Activated naive CD4-positive, alpha-beta T cell treated with anti-CD3 and anti-CD28 coated beads for 36 hours (primary cell): ENCODE measurements around the gene NUFIP1. TPM values are rescaled to one million over a fixed set of nuclear protein-coding genes. Genes with fewer than 3 reads are reported as not detected.

Experiments used
- CTCF ChIA-PET: fragments of 350-600 bp; sonication (Branson Sonifier 250); formaldehyde crosslinking; loops from one replicate; lab custom pipeline; 2021; ENCODE audit warnings: antibody characterized with exemption; lab: Charles Lee
- DNase-seq: peaks from one replicate; pipeline ENCODE4 v3.0.0-alpha.2; 2020
- H3K27ac Mint-ChIP-seq: one replicate; pipeline ENCODE4 v1.8.0; 2021; ENCODE audit warnings: mild to moderate bottlenecking, mixed read lengths
- H3K27me3 Mint-ChIP-seq: one replicate; pipeline ENCODE4 v1.8.0; 2021; ENCODE audit warnings: low read depth, mixed read lengths
- H3K36me3 Mint-ChIP-seq: one replicate; pipeline ENCODE4 v1.8.0; 2021; ENCODE audit warnings: low read depth, mixed read lengths
- H3K4me1 Mint-ChIP-seq: one replicate; pipeline ENCODE4 v1.8.0; 2021; ENCODE audit warnings: low read depth, mixed read lengths
- H3K4me3 Mint-ChIP-seq: one replicate; pipeline ENCODE4 v1.8.0; 2021; ENCODE audit warnings: mild to moderate bottlenecking, moderate library complexity, mixed read lengths
- H3K9me3 Mint-ChIP-seq: one replicate; pipeline ENCODE4 v1.8.0; 2021; ENCODE audit warnings: mixed read lengths
- intact Hi-C: fragments of 100-400 bp; cut with micrococcal nuclease; formaldehyde crosslinking; loops from one replicate; pipeline ENCODE4 v1.15.1; 2023
- total RNA-seq, 2 experiments: library from RNA; stranded (reverse); gene quantifications; one replicate each; pipeline ENCODE4 v1.2.3, GENCODE V29; 2021

NUFIP1 gene
- total RNA-seq, 2 experiments from 2014 or later = 7.2 to 8.9 TPM

- Mint-ChIP-seq H3K4me3 (no peak overlapping the region), H3K9me3 (no peaks in the 10 kb centered on the region), H3K4me1 (no peaks in the 10 kb centered on the region), H3K27ac (no peak overlapping the region), H3K27me3 (no peaks in the 10 kb centered on the region), H3K36me3 (peaks cover 14% of the 10 kb centered on the region)
- intact Hi-C loops = no loop called here
- DNase-seq = no peak
- CTCF ChIA-PET = no interaction called here
These were observed 14.1 kb upstream of the NUFIP1 start for GRCh38 chr13:45003417-45003816.

GRCh38 chr13:44989941-44990340 lies 670 bp upstream of the NUFIP1 start:
- peak; percentile 16 for DNase-seq

GRCh38 chr13:44978328-44978727 lies 10.9 kb downstream of the NUFIP1 start:
- no peaks in the 10 kb centered on the region for H3K27me3 Mint-ChIP-seq
- peaks cover 8% of the 10 kb centered on the region for H3K36me3 Mint-ChIP-seq
- CTCF ChIA-PET = interaction anchor here (0.6 to 0.9 kb wide), 2 partner anchors 9 to 94 kb away, joined by 3 read pairs; no protein-coding TSS in a partner anchor
- intact Hi-C loops = loop anchor here (10.0 kb wide), 1 partner anchor 1074 kb away; no protein-coding TSS in a partner anchor
- peaks cover 5% of the 10 kb centered on the region for H3K4me1 Mint-ChIP-seq
- no peak overlapping the region for H3K27ac Mint-ChIP-seq
- no peaks in the 10 kb centered on the region for H3K9me3 Mint-ChIP-seq
- H3K4me3 Mint-ChIP-seq = no peak overlapping the region
- DNase-seq = no peak

More at GRCh38 chr13:44989941-44990340, 670 bp upstream of the NUFIP1 start:
- intact Hi-C loops = loop anchor here (1.0 kb wide), 6 partner anchors 72 to 474 kb away; partner anchors contain the start of genes COG3, GTF2F2 and TPT1
- Mint-ChIP-seq H3K4me3 (peak overlapping the region; percentile 98), H3K9me3 (no peaks in the 10 kb centered on the region), H3K27ac (peak overlapping the region; percentile 88), H3K27me3 (no peaks in the 10 kb centered on the region), H3K36me3 (peaks cover 13% of the 10 kb centered on the region), H3K4me1 (peaks cover 59% of the 10 kb centered on the region)
- CTCF ChIA-PET = interaction anchor here (0.9 kb wide), 1 partner anchor 16 kb away, joined by 3 read pairs; no protein-coding TSS in a partner anchor

GRCh38 chr13:44976949-44977583 lies 12.2 kb downstream of the NUFIP1 start:
- intact Hi-C loops = loop anchor here (10.0 kb wide), 1 partner anchor 1072 kb away; no protein-coding TSS in a partner anchor
- no peak for DNase-seq
- H3K9me3 Mint-ChIP-seq = no peaks in the 10 kb centered on the region
- H3K4me3 Mint-ChIP-seq = no peak overlapping the region
- H3K36me3 Mint-ChIP-seq = peaks cover 12% of the 10 kb centered on the region
- no peaks in the 10 kb centered on the region for H3K4me1 Mint-ChIP-seq
- no peaks in the 10 kb centered on the region for H3K27me3 Mint-ChIP-seq
- CTCF ChIA-PET = interaction anchor here (0.7 kb wide), 1 partner anchor 324 kb away, joined by 3 read pairs; no protein-coding TSS in a partner anchor
- no peak overlapping the region for H3K27ac Mint-ChIP-seq

DNA sequence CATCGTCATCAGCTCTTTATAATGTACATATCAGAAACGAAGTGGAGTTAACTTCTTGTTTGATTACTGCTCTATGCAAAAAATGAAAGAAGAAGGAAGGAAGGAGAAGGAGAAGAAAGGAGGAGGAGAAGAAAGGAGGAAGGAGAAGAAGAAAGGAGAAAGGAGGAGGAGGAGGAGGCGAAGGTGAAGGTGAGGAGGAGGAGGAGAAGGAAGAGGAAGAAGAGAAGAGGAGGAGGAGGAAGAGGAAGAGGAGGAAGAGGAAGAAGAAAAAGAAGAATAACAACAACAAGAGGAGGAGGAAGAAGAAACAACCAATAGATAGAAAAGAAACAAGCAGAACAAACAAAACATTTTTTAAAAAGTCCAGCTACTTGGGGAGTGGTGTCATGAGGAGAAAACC lies 13.1 kb downstream of the NUFIP1 start:
- H3K27me3 Mint-ChIP-seq = no peaks in the 10 kb centered on the region
- H3K4me3 Mint-ChIP-seq = no peak overlapping the region
- peaks cover 12% of the 10 kb centered on the region for H3K36me3 Mint-ChIP-seq
- intact Hi-C loops = loop anchor here (10.0 kb wide), 1 partner anchor 1071 kb away; no protein-coding TSS in a partner anchor
- CTCF ChIA-PET = no interaction called here
- no peaks in the 10 kb centered on the region for H3K4me1 Mint-ChIP-seq
- no peaks in the 10 kb centered on the region for H3K9me3 Mint-ChIP-seq
- H3K27ac Mint-ChIP-seq = no peak overlapping the region
- no peak for DNase-seq

DNA sequence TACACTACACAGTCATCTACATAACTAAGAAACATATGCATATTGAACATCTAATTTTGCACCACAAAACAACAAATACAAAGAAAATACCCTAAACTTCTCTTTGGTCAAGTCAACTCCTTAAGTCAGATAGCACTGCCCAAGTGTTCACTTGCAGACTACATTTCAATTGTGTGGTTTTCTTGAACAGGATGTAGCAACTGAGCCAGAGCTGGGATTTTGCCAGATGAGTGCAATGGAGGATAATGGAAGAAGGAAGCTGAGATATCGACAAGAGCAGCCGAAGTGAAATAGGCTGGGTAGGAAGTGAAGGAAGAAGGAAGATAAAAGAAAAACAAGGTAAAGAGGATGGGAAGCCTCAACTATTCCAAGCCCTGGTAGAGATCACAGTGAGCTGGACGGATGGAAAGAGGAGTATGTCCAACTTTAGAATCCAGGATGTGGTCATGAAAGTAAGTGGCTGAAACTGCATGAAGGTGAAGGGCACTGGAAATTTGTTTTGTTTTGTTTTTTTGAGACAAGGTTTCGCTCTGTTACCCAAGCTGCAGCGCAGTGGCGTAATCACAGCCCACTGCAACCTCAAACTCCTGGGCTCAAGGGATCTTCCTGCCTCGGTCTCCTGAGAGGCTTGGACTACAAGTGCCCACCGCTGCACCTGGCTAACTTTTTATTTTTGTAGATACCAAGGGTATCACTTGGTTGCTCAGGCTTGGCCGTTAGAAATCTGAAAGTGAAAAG lies 15.0 kb downstream of the NUFIP1 start:
- Mint-ChIP-seq H3K27me3 (no peaks in the 10 kb centered on the region), H3K4me1 (no peaks in the 10 kb centered on the region), H3K27ac (no peak overlapping the region), H3K36me3 (peaks cover 10% of the 10 kb centered on the region), H3K9me3 (no peaks in the 10 kb centered on the region), H3K4me3 (no peak overlapping the region)
- DNase-seq = no peak
- intact Hi-C loops = loop anchor here (10.0 kb wide), 1 partner anchor 1069 kb away; no protein-coding TSS in a partner anchor
- CTCF ChIA-PET = interaction anchor here (0.6 to 1.9 kb wide), 10 partner anchors 10 to 495 kb away, joined by 3 to 7 read pairs (median 4); partner anchors contain the start of gene GPALPP1

- intact Hi-C loops = loop anchor here (1.0 to 10.0 kb wide), 2 partner anchors 336 to 1068 kb away; no protein-coding TSS in a partner anchor
- H3K4me3 Mint-ChIP-seq = no peak overlapping the region
- no peaks in the 10 kb centered on the region for H3K4me1 Mint-ChIP-seq
- no peak overlapping the region for H3K27ac Mint-ChIP-seq
- no peak for DNase-seq
- peaks cover 9% of the 10 kb centered on the region for H3K36me3 Mint-ChIP-seq
- CTCF ChIA-PET = interaction anchor here (0.6 to 1.9 kb wide), 9 partner anchors 11 to 1925 kb away, joined by 3 to 7 read pairs (median 4); partner anchors contain the start of gene GPALPP1
- H3K27me3 Mint-ChIP-seq = no peaks in the 10 kb centered on the region
- no peaks in the 10 kb centered on the region for H3K9me3 Mint-ChIP-seq
These were observed 16.2 kb downstream of the NUFIP1 start for GRCh38 chr13:44972956-44973581.

GRCh38 chr13:44971656-44972595 lies 17.3 kb downstream of the NUFIP1 start:
- CTCF ChIA-PET = interaction anchor here (0.6 to 1.5 kb wide), 3 partner anchors 12 to 337 kb away, joined by 3 to 6 read pairs (median 3); no protein-coding TSS in a partner anchor
- no peak overlapping the region for H3K27ac Mint-ChIP-seq
- H3K4me1 Mint-ChIP-seq = no peaks in the 10 kb centered on the region
- peaks cover 10% of the 10 kb centered on the region for H3K36me3 Mint-ChIP-seq
- H3K4me3 Mint-ChIP-seq = no peak overlapping the region
- no peak for DNase-seq
- H3K9me3 Mint-ChIP-seq = no peaks in the 10 kb centered on the region
- no peaks in the 10 kb centered on the region for H3K27me3 Mint-ChIP-seq
- intact Hi-C loops = loop anchor here (10.0 kb wide), 1 partner anchor 1067 kb away; no protein-coding TSS in a partner anchor

DNA sequence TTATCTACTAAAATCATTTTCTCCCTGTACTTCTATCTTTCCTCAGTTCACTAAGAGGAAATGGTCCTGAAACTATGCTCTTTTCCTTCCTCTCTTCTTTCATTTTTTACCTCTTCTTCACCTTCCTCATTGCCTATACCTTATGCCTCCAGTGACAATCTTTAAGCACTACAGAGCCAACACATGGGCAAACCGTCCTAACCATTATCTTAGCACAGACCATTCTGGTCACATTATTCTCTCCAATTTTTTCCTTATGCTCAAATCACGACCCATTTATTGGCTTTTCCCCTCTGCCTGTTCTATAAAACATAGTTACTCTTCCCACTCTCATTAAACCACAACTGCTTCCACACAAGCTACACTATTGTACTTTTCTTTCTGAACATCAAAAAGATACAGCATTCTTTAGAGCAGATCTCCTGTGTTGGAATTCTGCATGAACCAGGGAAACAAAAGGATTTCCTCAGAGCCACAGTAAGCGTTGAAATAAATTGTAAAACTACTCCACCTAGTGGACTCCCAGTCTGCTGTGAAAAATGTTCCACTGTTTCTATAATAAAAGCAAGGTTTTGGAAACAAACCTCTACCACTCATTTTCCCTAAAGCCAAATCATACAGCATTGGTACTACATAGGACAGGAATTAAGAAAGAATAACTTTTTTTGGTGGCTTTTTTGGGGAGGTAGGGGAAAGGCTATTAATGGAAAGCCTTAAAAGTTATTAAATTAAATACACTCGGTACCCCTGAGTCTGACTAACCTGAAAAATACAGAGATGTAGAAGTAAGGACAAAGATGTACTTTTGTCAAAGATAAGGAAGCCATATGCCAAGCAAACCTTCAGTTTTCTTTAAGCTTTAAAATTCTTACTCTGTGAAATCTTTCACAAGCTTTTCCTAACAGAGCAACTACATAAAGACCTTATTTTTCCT lies 19.5 kb downstream of the NUFIP1 start:
- intact Hi-C loops = loop anchor here (1.0 to 10.0 kb wide), 2 partner anchors 487 to 1065 kb away; no protein-coding TSS in a partner anchor
- no peak for DNase-seq
- H3K27me3 Mint-ChIP-seq = no peaks in the 10 kb centered on the region

GRCh38 chr13:44968434-44968815 lies 20.8 kb downstream of the NUFIP1 start:
- intact Hi-C loops = no loop called here
- no peaks in the 10 kb centered on the region for H3K4me1 Mint-ChIP-seq

More for the DNA sequence above, 19.5 kb downstream of the NUFIP1 start:
- Mint-ChIP-seq H3K9me3 (no peaks in the 10 kb centered on the region), H3K4me3 (no peak overlapping the region), H3K36me3 (peaks cover 19% of the 10 kb centered on the region), H3K4me1 (no peaks in the 10 kb centered on the region), H3K27ac (no peak overlapping the region)
- CTCF ChIA-PET = interaction anchor here (0.5 to 2.1 kb wide), 4 partner anchors 22 to 486 kb away, joined by 3 to 17 read pairs (median 4); no protein-coding TSS in a partner anchor

More at GRCh38 chr13:44968434-44968815, 20.8 kb downstream of the NUFIP1 start:
- H3K36me3 Mint-ChIP-seq = peaks cover 30% of the 10 kb centered on the region
- no peak for DNase-seq
- CTCF ChIA-PET = no interaction called here
- no peaks in the 10 kb centered on the region for H3K27me3 Mint-ChIP-seq
- no peaks in the 10 kb centered on the region for H3K9me3 Mint-ChIP-seq
- no peak overlapping the region for H3K4me3 Mint-ChIP-seq
- no peak overlapping the region for H3K27ac Mint-ChIP-seq
